Measurements from ENCODE around the gene RAB40B.

GRCh38 chr17:82677353-82677925 lies 21.1 kb downstream of the RAB40B start:
- TF ChIP-seq POLR2A (IDR thresholded peaks at IDR 0.05) = no peak
- no peak for TF ChIP-seq CTCF (IDR thresholded peaks at IDR 0.05)
